Fibroblast of lung (primary cell): ENCODE results near the gene RAB1A. TPM values are rescaled to one million over a fixed set of nuclear protein-coding genes. Genes with fewer than 3 reads are reported as not detected.

Source experiments
- DNase-seq, 2 donors: peaks; one replicate each; pipeline versions ENCODE4 v3.0.0 to v3.0.0-alpha.2; 2010; ENCODE audit warnings: low read depth in 2 of 2
- H2AFZ ChIP-seq: 2 replicates; pipeline ENCODE4 v1.5.1; 2012; ENCODE audit warnings: low read length, control low read depth, inconsistent platforms
- H3K27ac ChIP-seq: 2 replicates; pipeline ENCODE4 v1.5.1; 2011; ENCODE audit warnings: low read length, control low read depth; ENCODE audit not compliant: insufficient read depth
- H3K27me3 ChIP-seq: 2 replicates; pipeline ENCODE4 v1.5.1; 2011; ENCODE audit warnings: mild to moderate bottlenecking, low read length; ENCODE audit not compliant: control insufficient read depth, insufficient read depth
- H3K36me3 ChIP-seq: 2 replicates; pipeline ENCODE4 v1.5.1; 2011; ENCODE audit warnings: low read length; ENCODE audit not compliant: control insufficient read depth, insufficient read depth
- H3K4me1 ChIP-seq: 2 replicates; pipeline ENCODE4 v1.5.1; 2011; ENCODE audit warnings: low read length; ENCODE audit not compliant: control insufficient read depth, insufficient read depth; ENCODE audit errors: extremely low read depth
- H3K4me2 ChIP-seq: 2 replicates; pipeline ENCODE4 v1.5.1; 2011; ENCODE audit warnings: low read length, control low read depth; ENCODE audit not compliant: insufficient read depth; ENCODE audit errors: extremely low read depth
- H3K4me3 ChIP-seq, 4 experiments: fragments of 200-600 bp in 1 of 4; sonication (generic) in 1 of 4; replicated peaks in 1 of 4; 2 replicates each; pipeline ENCODE4 v1.5.1; 2011 to 2016; ENCODE audit warnings: low read length in 4 of 4, low read depth in 3 of 4, mild to moderate bottlenecking in 3 of 4, control low read depth in 2 of 4, inconsistent platforms in 1 of 4, mixed read lengths in 1 of 4; ENCODE audit not compliant: insufficient read depth in 1 of 4; ENCODE audit errors: control extremely low read depth in 1 of 4
- H3K79me2 ChIP-seq: 2 replicates; pipeline ENCODE4 v1.5.1; 2012; ENCODE audit warnings: mild to moderate bottlenecking, low read length, inconsistent platforms; ENCODE audit not compliant: control insufficient read depth, insufficient read depth
- H3K9ac ChIP-seq: 2 replicates; pipeline ENCODE4 v1.5.1; 2011; ENCODE audit warnings: mild to moderate bottlenecking, low read length, control low read depth; ENCODE audit not compliant: insufficient read depth
- H3K9me3 ChIP-seq: 2 replicates; pipeline ENCODE4 v1.5.1; 2012; ENCODE audit warnings: low read depth, low read length; ENCODE audit not compliant: control insufficient read depth, insufficient read depth
- H4K20me1 ChIP-seq: 2 replicates; pipeline ENCODE4 v1.5.1; 2011; ENCODE audit warnings: low read length; ENCODE audit not compliant: control insufficient read depth, insufficient read depth; ENCODE audit errors: extremely low read depth
- CTCF ChIP-seq, 2 donors: IDR thresholded peaks in 1 of 2; conservative IDR thresholded peaks in 1 of 2; 1 replicate in 1 of 2; 2 replicates in 1 of 2; pipeline ENCODE4 v1.5.1; 2011 to 2012; ENCODE audit warnings: low read length in 2 of 2, control low read depth in 1 of 2, inconsistent platforms in 1 of 2, low read depth in 1 of 2, mild to moderate bottlenecking in 1 of 2
- EZH2 ChIP-seq: IDR thresholded peaks from 2 replicates; pipeline ENCODE4 v1.5.1; 2012; ENCODE audit warnings: low read length, control low read depth, mild to moderate bottlenecking; ENCODE audit errors: missing control alignments
- polyA plus RNA-seq, 2 donors: library from polyadenylated mRNA; depleted of rRNA in 1 of 2; stranded (reverse) in 1 of 2; unstranded in 1 of 2; fragments of >200 nt; gene quantifications; 2 replicates each; pipeline ENCODE4 v1.2.1, GENCODE V29; 2011 to 2012; ENCODE audit warnings: missing spikeins in 1 of 2
- total RNA-seq: library from RNA; depleted of rRNA; stranded (reverse); fragments of >200 nt; gene quantifications from 2 replicates; pipeline ENCODE4 v1.2.1, GENCODE V29; 2014

Gene RAB1A
- total and polyA plus RNA-seq, 2 donors (not counting 1 experiment from before 2014, with no cell fraction given), result 89.8 to 289 TPM

GRCh38 chr2:65103013-65103715, 26.7 kb downstream of the RAB1A start:
- no peaks in the 10 kb centered on the region for H3K9me3 ChIP-seq
- TF ChIP-seq CTCF (conservative IDR thresholded peaks at IDR 0.05 in 1 of 2, IDR thresholded peaks at IDR 0.05 in 1 of 2; ENCODE audit: low read depth in 1 of 2, low read length in 2 of 2) (no peak), EZH2 (no peak)
- DNase-seq, result no peak
- peaks cover 6% of the 10 kb centered on the region for H4K20me1 ChIP-seq
- no peak overlapping the region for H2AFZ ChIP-seq
- H3K4me2 ChIP-seq, result no peak overlapping the region
- no peaks in the 10 kb centered on the region for H3K4me1 ChIP-seq
- no peak overlapping the region for H3K9ac ChIP-seq
- H3K36me3 ChIP-seq, result no peaks in the 10 kb centered on the region
- H3K4me3 ChIP-seq, result no peak overlapping the region
- H3K79me2 ChIP-seq, result peaks cover 75% of the 10 kb centered on the region
- H3K27ac ChIP-seq, result no peak overlapping the region
- H3K27me3 ChIP-seq, result no peaks in the 10 kb centered on the region

- Histone ChIP-seq H4K20me1 (peaks cover 9% of the 10 kb centered on the region), H3K36me3 (no peaks in the 10 kb centered on the region), H3K9me3 (no peaks in the 10 kb centered on the region), H3K4me1 (no peaks in the 10 kb centered on the region), H3K4me3 (no peak overlapping the region), H3K27ac (no peak overlapping the region), H3K27me3 (no peaks in the 10 kb centered on the region), H2AFZ (no peak overlapping the region), H3K9ac (no peak overlapping the region), H3K79me2 (peaks cover 74% of the 10 kb centered on the region), H3K4me2 (no peak overlapping the region)
- DNase-seq, result no peak
- no peak for TF ChIP-seq EZH2
- no peak for TF ChIP-seq CTCF (conservative IDR thresholded peaks at IDR 0.05 in 1 of 2, IDR thresholded peaks at IDR 0.05 in 1 of 2; ENCODE audit: low read depth in 1 of 2, low read length in 2 of 2)
Measured at GRCh38 chr2:65101071-65101470, 28.8 kb downstream of the RAB1A start.

GRCh38 chr2:65098741-65099140, 31.2 kb downstream of the RAB1A start:
- DNase-seq, result peak in 1 of 2 donors; percentile 33
- H3K79me2 ChIP-seq, result peaks cover 67% of the 10 kb centered on the region
- peaks cover 3% of the 10 kb centered on the region for H3K36me3 ChIP-seq
- H2AFZ ChIP-seq, result no peak overlapping the region
- peaks cover 5% of the 10 kb centered on the region for H4K20me1 ChIP-seq
- no peaks in the 10 kb centered on the region for H3K27me3 ChIP-seq
- H3K27ac ChIP-seq, result no peak overlapping the region
- H3K4me2 ChIP-seq, result no peak overlapping the region
- H3K4me1 ChIP-seq, result no peaks in the 10 kb centered on the region
- H3K9ac ChIP-seq, result no peak overlapping the region
- H3K4me3 ChIP-seq, result no peak overlapping the region
- no peak for TF ChIP-seq EZH2
- TF ChIP-seq CTCF (conservative IDR thresholded peaks at IDR 0.05 in 1 of 2, IDR thresholded peaks at IDR 0.05 in 1 of 2; ENCODE audit: low read depth in 1 of 2, low read length in 2 of 2), result no peak
- no peaks in the 10 kb centered on the region for H3K9me3 ChIP-seq
